ENCODE measurements around the gene XKR7. TPM values are rescaled to one million over a fixed set of nuclear protein-coding genes. Genes with fewer than 3 reads are reported as not detected.

Gene XKR7
- total RNA-seq, 2 experiments from 2014 or later = 0.04 TPM

GRCh38 chr20:31984981-31985471, 17.1 kb downstream of the XKR7 start:
- Mint-ChIP-seq H3K27ac (no peak overlapping the region), H3K9me3 (no peaks in the 10 kb centered on the region), H3K36me3 (no peaks in the 10 kb centered on the region), H3K27me3 (peaks cover 8% of the 10 kb centered on the region), H3K4me1 (peaks cover 7% of the 10 kb centered on the region), H3K4me3 (no peak overlapping the region)
- DNase-seq = no peak

- Mint-ChIP-seq H3K36me3 (no peaks in the 10 kb centered on the region), H3K9me3 (no peaks in the 10 kb centered on the region), H3K27me3 (peaks cover 5% of the 10 kb centered on the region), H3K27ac (no peak overlapping the region), H3K4me3 (no peak overlapping the region), H3K4me1 (peaks cover 7% of the 10 kb centered on the region)
- no peak for DNase-seq
Observed at GRCh38 chr20:31987744-31988143, 19.8 kb downstream of the XKR7 start.

- H3K4me3 Mint-ChIP-seq = no peak overlapping the region
- no peaks in the 10 kb centered on the region for H3K9me3 Mint-ChIP-seq
- peaks cover 6% of the 10 kb centered on the region for H3K27me3 Mint-ChIP-seq
- H3K36me3 Mint-ChIP-seq = no peaks in the 10 kb centered on the region
- DNase-seq = peak; percentile 4
- H3K4me1 Mint-ChIP-seq = peaks cover 7% of the 10 kb centered on the region
- no peak overlapping the region for H3K27ac Mint-ChIP-seq
Observed at GRCh38 chr20:31988430-31989015, 20.6 kb downstream of the XKR7 start.

GRCh38 chr20:31989030-31989645, 21.2 kb downstream of the XKR7 start:
- DNase-seq = no peak
- no peak overlapping the region for H3K27ac Mint-ChIP-seq
- no peaks in the 10 kb centered on the region for H3K36me3 Mint-ChIP-seq
- H3K4me1 Mint-ChIP-seq = peaks cover 7% of the 10 kb centered on the region
- no peaks in the 10 kb centered on the region for H3K9me3 Mint-ChIP-seq
- no peak overlapping the region for H3K4me3 Mint-ChIP-seq
- peaks cover 12% of the 10 kb centered on the region for H3K27me3 Mint-ChIP-seq

- no peaks in the 10 kb centered on the region for H3K36me3 Mint-ChIP-seq
Observed at GRCh38 chr20:31990641-31991338, 22.8 kb downstream of the XKR7 start.

GRCh38 chr20:31991339-31991705, 23.4 kb downstream of the XKR7 start:
- Mint-ChIP-seq H3K27me3 (peaks cover 32% of the 10 kb centered on the region), H3K36me3 (no peaks in the 10 kb centered on the region), H3K4me1 (peaks cover 12% of the 10 kb centered on the region), H3K27ac (no peak overlapping the region), H3K4me3 (no peak overlapping the region), H3K9me3 (no peaks in the 10 kb centered on the region)
- no peak for DNase-seq

More at GRCh38 chr20:31990641-31991338, 22.8 kb downstream of the XKR7 start:
- H3K4me3 Mint-ChIP-seq = no peak overlapping the region
- no peaks in the 10 kb centered on the region for H3K9me3 Mint-ChIP-seq
- H3K27me3 Mint-ChIP-seq = peaks cover 27% of the 10 kb centered on the region
- no peak for DNase-seq
- no peak overlapping the region for H3K27ac Mint-ChIP-seq
- peaks cover 10% of the 10 kb centered on the region for H3K4me1 Mint-ChIP-seq

- no peaks in the 10 kb centered on the region for H3K36me3 Mint-ChIP-seq
- H3K4me3 Mint-ChIP-seq = no peak overlapping the region
- peaks cover 38% of the 10 kb centered on the region for H3K27me3 Mint-ChIP-seq
- no peak for DNase-seq
- peaks cover 12% of the 10 kb centered on the region for H3K4me1 Mint-ChIP-seq
- H3K27ac Mint-ChIP-seq = no peak overlapping the region
- no peaks in the 10 kb centered on the region for H3K9me3 Mint-ChIP-seq
Observed at GRCh38 chr20:31992086-31992485, 24.1 kb downstream of the XKR7 start.

- no peak for DNase-seq
- H3K4me3 Mint-ChIP-seq = no peak overlapping the region
- H3K36me3 Mint-ChIP-seq = no peaks in the 10 kb centered on the region
- H3K27ac Mint-ChIP-seq = no peak overlapping the region
- H3K9me3 Mint-ChIP-seq = no peaks in the 10 kb centered on the region
- peaks cover 38% of the 10 kb centered on the region for H3K27me3 Mint-ChIP-seq
- peaks cover 5% of the 10 kb centered on the region for H3K4me1 Mint-ChIP-seq
Observed at GRCh38 chr20:31996996-31997395, 29.0 kb downstream of the XKR7 start.

GRCh38 chr20:31998246-31998645, 30.3 kb downstream of the XKR7 start:
- H3K36me3 Mint-ChIP-seq = no peaks in the 10 kb centered on the region
- no peaks in the 10 kb centered on the region for H3K9me3 Mint-ChIP-seq
- H3K27ac Mint-ChIP-seq = no peak overlapping the region
- H3K27me3 Mint-ChIP-seq = peaks cover 35% of the 10 kb centered on the region
- H3K4me3 Mint-ChIP-seq = no peak overlapping the region
- peaks cover 5% of the 10 kb centered on the region for H3K4me1 Mint-ChIP-seq
- DNase-seq = no peak

- no peaks in the 10 kb centered on the region for H3K9me3 Mint-ChIP-seq
- DNase-seq = no peak
- H3K27ac Mint-ChIP-seq = no peak overlapping the region
- no peaks in the 10 kb centered on the region for H3K36me3 Mint-ChIP-seq
- peaks cover 6% of the 10 kb centered on the region for H3K4me1 Mint-ChIP-seq
- no peak overlapping the region for H3K4me3 Mint-ChIP-seq
- peaks cover 2% of the 10 kb centered on the region for H3K27me3 Mint-ChIP-seq
Observed at GRCh38 chr20:32003325-32003724, 35.4 kb downstream of the XKR7 start.

- DNase-seq = no peak
- Mint-ChIP-seq H3K9me3 (no peaks in the 10 kb centered on the region), H3K27me3 (peaks cover 4% of the 10 kb centered on the region), H3K4me1 (peaks cover 6% of the 10 kb centered on the region), H3K4me3 (no peak overlapping the region), H3K36me3 (no peaks in the 10 kb centered on the region), H3K27ac (no peak overlapping the region)
Observed at GRCh38 chr20:32004963-32005362, 37.0 kb downstream of the XKR7 start.

- Mint-ChIP-seq H3K27me3 (peaks cover 12% of the 10 kb centered on the region), H3K4me3 (no peak overlapping the region), H3K36me3 (no peaks in the 10 kb centered on the region), H3K9me3 (no peaks in the 10 kb centered on the region), H3K27ac (no peak overlapping the region), H3K4me1 (peaks cover 6% of the 10 kb centered on the region)
- DNase-seq = no peak
Observed at GRCh38 chr20:32006053-32006452, 38.1 kb downstream of the XKR7 start.

GRCh38 chr20:32006841-32007786, 39.2 kb downstream of the XKR7 start:
- no peak overlapping the region for H3K4me3 Mint-ChIP-seq
- H3K9me3 Mint-ChIP-seq = no peaks in the 10 kb centered on the region
- DNase-seq = no peak
- H3K36me3 Mint-ChIP-seq = no peaks in the 10 kb centered on the region
- H3K27ac Mint-ChIP-seq = no peak overlapping the region
- peaks cover 18% of the 10 kb centered on the region for H3K27me3 Mint-ChIP-seq
- peaks cover 6% of the 10 kb centered on the region for H3K4me1 Mint-ChIP-seq

GRCh38 chr20:32007787-32008616, 40.1 kb downstream of the XKR7 start:
- Mint-ChIP-seq H3K4me1 (peaks cover 6% of the 10 kb centered on the region), H3K9me3 (no peaks in the 10 kb centered on the region), H3K27me3 (peaks cover 18% of the 10 kb centered on the region), H3K4me3 (no peak overlapping the region), H3K27ac (no peak overlapping the region), H3K36me3 (no peaks in the 10 kb centered on the region)
- DNase-seq = no peak

Data from activated naive CD8-positive, alpha-beta T cell treated with anti-CD3 and anti-CD28 coated beads for 36 hours (primary cell).